HEK293T (cell line): ENCODE measurements around the gene SYDE1.

Experiments
- CTCF ChIA-PET: fragments of 350-600 bp; formaldehyde crosslinking; extraction: SDS; loops from one replicate; lab custom pipeline; 2021; ENCODE audit warnings: antibody characterized with exemption, inconsistent platforms; lab: Yijun Ruan, JAX
- POLR2A ChIA-PET: fragments of 350-600 bp; formaldehyde crosslinking; extraction: SDS; loops from one replicate; lab custom pipeline; 2020; ENCODE audit warnings: antibody characterized with exemption, inconsistent platforms; lab: Yijun Ruan, JAX
- DNase-seq: peaks from one replicate; pipeline ENCODE4 v3.0.0; 2012; ENCODE audit warnings: mixed read lengths; ENCODE audit errors: extremely low spot score
- ARNT ChIP-seq: fragments of 450-650 bp; IDR thresholded peaks from 2 replicates; pipeline ENCODE4 v1.6.1; 2017; ENCODE audit warnings: mild to moderate bottlenecking
- BHLHE40 ChIP-seq: fragments of 450-650 bp; IDR thresholded peaks from 2 replicates; pipeline ENCODE4 v1.6.1; 2016; ENCODE audit warnings: mild to moderate bottlenecking, moderate library complexity, borderline replicate concordance
- CTBP1 ChIP-seq: fragments of 450-650 bp; IDR thresholded peaks from 2 replicates; pipeline ENCODE4 v1.6.1; 2016; ENCODE audit warnings: borderline replicate concordance
- ELF4 ChIP-seq: fragments of 450-650 bp; IDR thresholded peaks from 2 replicates; pipeline ENCODE4 v1.6.1; 2017; ENCODE audit warnings: antibody characterized with exemption
- FOXA1 ChIP-seq: fragments of 450-650 bp; IDR thresholded peaks from 2 replicates; pipeline ENCODE4 v1.6.1; 2016; ENCODE audit warnings: mild to moderate bottlenecking
- FOXK2 ChIP-seq: fragments of 450-650 bp; IDR thresholded peaks from 2 replicates; pipeline ENCODE4 v1.6.1; 2016; ENCODE audit warnings: mild to moderate bottlenecking
- FOXM1 ChIP-seq: fragments of 450-650 bp; IDR thresholded peaks from 2 replicates; pipeline ENCODE4 v1.6.1; 2017; ENCODE audit warnings: mild to moderate bottlenecking, borderline replicate concordance
- HDGF ChIP-seq: fragments of 450-650 bp; IDR thresholded peaks from 2 replicates; pipeline ENCODE4 v1.6.1; 2017; ENCODE audit warnings: antibody characterized with exemption, borderline replicate concordance
- L3MBTL2 ChIP-seq: fragments of 450-650 bp; conservative IDR thresholded peaks from 2 replicates; pipeline ENCODE4 v1.6.1; 2016; ENCODE audit warnings: mild to moderate bottlenecking
- LEF1 ChIP-seq: fragments of 450-650 bp; IDR thresholded peaks from 2 replicates; pipeline ENCODE4 v1.6.1; 2017; ENCODE audit warnings: mild to moderate bottlenecking, borderline replicate concordance
- NFRKB ChIP-seq: fragments of 450-650 bp; IDR thresholded peaks from 2 replicates; pipeline ENCODE4 v1.6.1; 2016; ENCODE audit warnings: mild to moderate bottlenecking, moderate library complexity
- PKNOX1 ChIP-seq: fragments of 450-650 bp; IDR thresholded peaks from 2 replicates; pipeline ENCODE4 v1.6.1; 2016
- SP1 ChIP-seq: fragments of 450-650 bp; IDR thresholded peaks from 2 replicates; pipeline ENCODE4 v1.6.1; 2017
- SUZ12 ChIP-seq: fragments of 450-650 bp; IDR thresholded peaks from 2 replicates; pipeline ENCODE4 v1.6.1; 2016; ENCODE audit warnings: mild to moderate bottlenecking
- TARDBP ChIP-seq: fragments of 450-650 bp; IDR thresholded peaks from 2 replicates; pipeline ENCODE4 v1.6.1; 2016
- ZNF384 ChIP-seq: fragments of 450-650 bp; IDR thresholded peaks from 2 replicates; pipeline ENCODE4 v1.6.1; 2016

SYDE1 gene

GRCh38 chr19:15110418-15110815, 3.2 kb downstream of the SYDE1 start:
- DNase-seq = no peak
- POLR2A ChIA-PET = interaction anchor here (2.1 kb wide), 1 partner anchor 15 kb away, joined by 6 read pairs; a partner anchor contains a TSS
- TF ChIP-seq TARDBP = no peak
- TF ChIP-seq ZNF384 = no peak
- TF ChIP-seq PKNOX1 = no peak
- TF ChIP-seq L3MBTL2 = no peak
- no peak for TF ChIP-seq SUZ12
- no peak for TF ChIP-seq FOXK2
- CTCF ChIA-PET = interaction anchor here (0.9 kb wide), 1 partner anchor 9 kb away, joined by 3 read pairs; no protein-coding TSS in a partner anchor

DNA sequence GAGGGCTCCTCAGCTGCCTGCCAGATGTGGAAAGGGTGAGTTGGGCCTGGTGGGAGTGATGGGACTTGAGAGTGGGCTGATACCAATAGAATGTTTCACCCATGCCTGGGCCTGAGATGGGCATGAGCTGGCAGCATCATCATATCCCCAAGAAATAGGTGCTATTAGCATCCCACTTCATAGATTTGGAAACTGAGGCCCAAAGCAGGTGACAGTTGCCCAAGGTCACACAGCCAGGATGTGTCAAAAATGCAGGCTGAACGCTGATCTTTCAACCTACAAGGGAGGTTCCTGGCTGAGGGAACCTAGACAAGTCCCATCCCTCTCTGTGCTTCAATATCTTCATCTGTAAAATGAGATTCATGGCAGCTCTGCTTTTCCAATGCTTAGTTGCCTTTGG, 4.6 kb downstream of the SYDE1 start:
- POLR2A ChIA-PET = interaction anchor here (1.9 to 2.1 kb wide), 2 partner anchors 14 kb away, joined by 5 to 6 read pairs; a partner anchor contains a TSS
- CTCF ChIA-PET = no interaction called here
- DNase-seq = no peak
- TF ChIP-seq HDGF (no peak), PKNOX1 (no peak), FOXA1 (no peak), LEF1 (no peak), NFRKB (no peak)

GRCh38 chr19:15112385-15112784, 5.2 kb downstream of the SYDE1 start:
- ChIA-PET CTCF (no interaction called here), POLR2A (interaction anchor here (1.9 kb wide), 1 partner anchor 13 kb away, joined by 5 read pairs; a partner anchor contains a TSS)
- no peak for DNase-seq
- TF ChIP-seq FOXA1 = no peak
- TF ChIP-seq L3MBTL2 = no peak
- TF ChIP-seq SUZ12 = no peak
- no peak for TF ChIP-seq TARDBP
- no peak for TF ChIP-seq NFRKB
- no peak for TF ChIP-seq FOXK2
- TF ChIP-seq HDGF = no peak
- TF ChIP-seq SP1 = no peak
- TF ChIP-seq CTBP1 = no peak
- no peak for TF ChIP-seq PKNOX1
- no peak for TF ChIP-seq LEF1
- no peak for TF ChIP-seq ELF4
- no peak for TF ChIP-seq FOXM1

GRCh38 chr19:15113245-15114152, 6.3 kb downstream of the SYDE1 start:
- POLR2A ChIA-PET = interaction anchor here (1.9 kb wide), 1 partner anchor 12 kb away, joined by 5 read pairs; a partner anchor contains a TSS
- CTCF ChIA-PET = no interaction called here
- TF ChIP-seq TARDBP (no peak), FOXM1 (no peak), SP1 (no peak), ARNT (no peak), HDGF (no peak), BHLHE40 (no peak), L3MBTL2 (no peak), LEF1 (no peak)
- no peak for DNase-seq

- TF ChIP-seq FOXM1 = no peak
- TF ChIP-seq HDGF = no peak
- TF ChIP-seq TARDBP = no peak
- no peak for TF ChIP-seq SP1
- TF ChIP-seq FOXA1 = no peak
- no peak for TF ChIP-seq CTBP1
- no peak for TF ChIP-seq ZNF384
- TF ChIP-seq FOXK2 = no peak
- TF ChIP-seq LEF1 = no peak
- no peak for TF ChIP-seq ARNT
- TF ChIP-seq BHLHE40 = no peak
- TF ChIP-seq PKNOX1 = no peak
- POLR2A ChIA-PET = no interaction called here
- no peak for DNase-seq
- CTCF ChIA-PET = interaction anchor here (0.6 kb wide), 1 partner anchor 635 kb away, joined by 3 read pairs; no protein-coding TSS in a partner anchor
Measured at GRCh38 chr19:15114153-15114540, 6.9 kb downstream of the SYDE1 start.

- TF ChIP-seq FOXK2 (no peak), FOXA1 (no peak), HDGF (no peak), ARNT (no peak), NFRKB (no peak)
- POLR2A ChIA-PET = interaction anchor here (2.5 kb wide), 1 partner anchor 10 kb away, joined by 17 read pairs; a partner anchor contains a TSS
- CTCF ChIA-PET = no interaction called here
- no peak for DNase-seq
Measured at GRCh38 chr19:15115080-15115479, 7.9 kb downstream of the SYDE1 start.
